ENCODE data around the gene TMPRSS4. TPM values are rescaled to one million over a fixed set of nuclear protein-coding genes. Genes with fewer than 3 reads are reported as not detected.

Gene TMPRSS4
- total RNA-seq, 1 experiment from 2014 or later = not detected

GRCh38 chr11:118033443-118033842 lies 43.4 kb upstream of the TMPRSS4 start:
- Histone ChIP-seq H3K56ac (ENCODE audit: insufficient read length, low read depth, low read length) (no peak overlapping the region), H3K79me2 (ENCODE audit: insufficient read depth, low read length) (no peaks in the 10 kb centered on the region), H3K4me1 (ENCODE audit: insufficient read depth, low read length) (no peaks in the 10 kb centered on the region), H3K18ac (ENCODE audit: insufficient read length, low read depth, low read length) (no peak overlapping the region), H3K14ac (ENCODE audit: insufficient read depth, low read length) (no peak overlapping the region), H3K79me1 (ENCODE audit: insufficient read depth, low read depth, low read length, poor library complexity, severe bottlenecking) (no peaks in the 10 kb centered on the region), H3K4me2 (ENCODE audit: insufficient read depth, insufficient read length, low read length) (no peak overlapping the region), H2BK15ac (ENCODE audit: low read depth, low read length) (no peak overlapping the region), H2BK12ac (ENCODE audit: insufficient read length, low read depth, low read length) (no peak overlapping the region), H4K8ac (replicated peaks; ENCODE audit: insufficient read length, low read depth, low read length) (no peak overlapping the region), H2BK20ac (ENCODE audit: low read depth, low read length, poor library complexity, severe bottlenecking) (no peak overlapping the region), H3K27me3 (ENCODE audit: insufficient read depth, low read length) (no peaks in the 10 kb centered on the region), H2AFZ (ENCODE audit: low read length) (no peak overlapping the region), H3T11ph (ENCODE audit: low read length) (no peak overlapping the region), H3K27ac (ENCODE audit: insufficient read length, low read depth, low read length) (no peak overlapping the region), H3K9ac (ENCODE audit: extremely low read depth, insufficient read length, low read length) (no peak overlapping the region), H2BK5ac (ENCODE audit: insufficient read length, low read length) (no peak overlapping the region), H3K23ac (ENCODE audit: insufficient read length, low read depth, low read length) (no peak overlapping the region), H3K23me2 (ENCODE audit: insufficient read length, low read depth, low read length, poor library complexity, severe bottlenecking) (no peaks in the 10 kb centered on the region), H4K20me1 (ENCODE audit: control insufficient read depth, insufficient read depth, insufficient read length) (no peaks in the 10 kb centered on the region), H2AK5ac (ENCODE audit: insufficient read length, low read length) (no peak overlapping the region), H4K5ac (ENCODE audit: insufficient read length, low read depth, low read length) (no peak overlapping the region), H3K4ac (ENCODE audit: low read depth, low read length) (no peak overlapping the region), H3K9me3 (ENCODE audit: control insufficient read depth, low read depth, low read length) (no peaks in the 10 kb centered on the region), H4K91ac (ENCODE audit: insufficient read length, low read depth, low read length) (no peak overlapping the region), H2BK120ac (ENCODE audit: low read depth, low read length, poor library complexity, severe bottlenecking) (no peak overlapping the region)
- H3K27me3 Mint-ChIP-seq (ENCODE audit: low read depth) = peaks cover 14% of the 10 kb centered on the region
- H3K27ac Mint-ChIP-seq = no peak overlapping the region
- no peak for TF ChIP-seq CTCF (conservative IDR thresholded peaks at IDR 0.05)
- peaks cover 3 to 4% of the 10 kb centered on the region in 2 experiments; a peak in 2 of 4 replicates for H3K4me1 Mint-ChIP-seq
- no CpG with 5 or more reads among the region's 4 CpGs for WGBS (ENCODE audit: extremely low coverage, insufficient read length, low lambda C conversion rate)
- no peaks in the 10 kb centered on the region for H3K9me3 Mint-ChIP-seq
- no peak overlapping the region for H3K4me3 Mint-ChIP-seq
- H3K36me3 Mint-ChIP-seq (ENCODE audit: insufficient read depth in 1 of 3, low read depth in 3 of 3) = no peaks in the 10 kb centered on the region
- no peak for DNase-seq
